ENCODE results near the gene KLHL1. TPM values are rescaled to one million over a fixed set of nuclear protein-coding genes. Genes with fewer than 3 reads are reported as not detected.

The KLHL1 gene
- total RNA-seq, 2 donors from 2014 or later: 0.11 TPM; not detected in 1

- DNase-seq: no peak
- intact Hi-C loops (cut with DNase I): no loop called here
- Histone ChIP-seq H3K27ac (no peak overlapping the region), H3K4me3 (no peak overlapping the region), H3K9ac (ENCODE audit: low read depth in 2 of 2, low read length in 2 of 2) (no peak overlapping the region), H3K4me1 (no peaks in the 10 kb centered on the region), H3K9me3 (no peaks in the 10 kb centered on the region), H3K36me3 (no peaks in the 10 kb centered on the region), H3K27me3 (no peaks in the 10 kb centered on the region)
- TF ChIP-seq CTCF (IDR thresholded peaks at IDR 0.05): no peak
Measured at GRCh38 chr13:69948016-69948415, 160.2 kb downstream of the KLHL1 start.

GRCh38 chr13:69947582-69947981 is 160.7 kb downstream of the KLHL1 start:
- Histone ChIP-seq H3K27ac (no peak overlapping the region), H3K4me1 (no peaks in the 10 kb centered on the region), H3K27me3 (no peaks in the 10 kb centered on the region), H3K9ac (ENCODE audit: low read depth in 2 of 2, low read length in 2 of 2) (no peak overlapping the region), H3K36me3 (no peaks in the 10 kb centered on the region), H3K9me3 (no peaks in the 10 kb centered on the region), H3K4me3 (no peak overlapping the region)
- DNase-seq: no peak
- no peak for TF ChIP-seq CTCF (IDR thresholded peaks at IDR 0.05)
- intact Hi-C loops (cut with DNase I): no loop called here

- no peaks in the 10 kb centered on the region for H3K9me3 ChIP-seq
- no peaks in the 10 kb centered on the region for H3K36me3 ChIP-seq
- intact Hi-C loops (cut with DNase I): no loop called here
- no peak for TF ChIP-seq CTCF (IDR thresholded peaks at IDR 0.05)
- H3K4me1 ChIP-seq: no peaks in the 10 kb centered on the region
- H3K27ac ChIP-seq: no peak overlapping the region
- no peak for DNase-seq
- H3K4me3 ChIP-seq: no peak overlapping the region
- H3K9ac ChIP-seq (ENCODE audit: low read depth in 2 of 2, low read length in 2 of 2): no peak overlapping the region
- H3K27me3 ChIP-seq: no peaks in the 10 kb centered on the region
Measured at GRCh38 chr13:69946511-69946910, 161.7 kb downstream of the KLHL1 start.

- Histone ChIP-seq H3K36me3 (no peaks in the 10 kb centered on the region), H3K9ac (ENCODE audit: low read depth in 2 of 2, low read length in 2 of 2) (no peak overlapping the region), H3K27ac (no peak overlapping the region), H3K27me3 (no peaks in the 10 kb centered on the region), H3K9me3 (no peaks in the 10 kb centered on the region), H3K4me3 (no peak overlapping the region), H3K4me1 (no peaks in the 10 kb centered on the region)
- TF ChIP-seq CTCF (IDR thresholded peaks at IDR 0.05): no peak
- intact Hi-C loops (cut with DNase I): no loop called here
- no peak for DNase-seq
Measured at GRCh38 chr13:69935043-69935442, 173.2 kb downstream of the KLHL1 start.

GRCh38 chr13:69928262-69928661 is 180.0 kb downstream of the KLHL1 start:
- no peaks in the 10 kb centered on the region for H3K9me3 ChIP-seq
- H3K4me1 ChIP-seq: no peaks in the 10 kb centered on the region
- no peaks in the 10 kb centered on the region for H3K36me3 ChIP-seq
- intact Hi-C loops (cut with DNase I): no loop called here
- no peaks in the 10 kb centered on the region for H3K27me3 ChIP-seq
- H3K9ac ChIP-seq (ENCODE audit: low read depth in 2 of 2, low read length in 2 of 2): no peak overlapping the region
- DNase-seq: no peak
- TF ChIP-seq CTCF (IDR thresholded peaks at IDR 0.05): no peak
- H3K4me3 ChIP-seq: no peak overlapping the region
- H3K27ac ChIP-seq: no peak overlapping the region

GRCh38 chr13:69921156-69921555 is 187.1 kb downstream of the KLHL1 start:
- no peak for DNase-seq
- H3K4me1 ChIP-seq: no peaks in the 10 kb centered on the region
- no peaks in the 10 kb centered on the region for H3K36me3 ChIP-seq
- no peaks in the 10 kb centered on the region for H3K9me3 ChIP-seq
- no peak for TF ChIP-seq CTCF (IDR thresholded peaks at IDR 0.05)
- no peak overlapping the region for H3K27ac ChIP-seq
- intact Hi-C loops (cut with DNase I): no loop called here
- H3K27me3 ChIP-seq: no peaks in the 10 kb centered on the region
- H3K4me3 ChIP-seq: no peak overlapping the region
- no peak overlapping the region for H3K9ac ChIP-seq (ENCODE audit: low read depth in 2 of 2, low read length in 2 of 2)

Measured in colonic mucosa (tissue), 4 donors.